ENCODE measurements around the gene HECW1. TPM values are rescaled to one million over a fixed set of nuclear protein-coding genes. Genes with fewer than 3 reads are reported as not detected.
A peak's percentile ranks its signal among the peaks of the same experiment; 100 is the strongest.

Gene HECW1
- total and polyA plus RNA-seq, 12 donors: 0.07 to 0.23 TPM; not detected in 10

DNA sequence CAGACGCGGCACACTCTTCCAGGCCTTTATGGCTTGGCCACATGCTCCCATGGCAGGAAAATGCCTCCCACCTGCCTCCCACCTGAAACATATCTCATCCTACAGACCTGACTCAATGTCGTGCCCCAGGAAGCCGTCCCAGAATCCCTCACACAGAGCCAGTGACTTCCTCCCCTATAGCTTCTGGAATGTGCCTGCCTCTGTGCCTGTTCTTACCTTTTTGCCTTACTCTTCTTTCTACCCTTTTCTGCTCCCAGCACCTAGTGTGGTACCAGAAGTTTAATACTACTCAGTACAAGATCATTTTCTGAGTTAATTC, 346.5 kb downstream of the HECW1 start:
- Histone ChIP-seq H3K4me3 (no peak overlapping the region), H3K9me3 (no peaks in the 10 kb centered on the region), H3K36me3 (no peaks in the 10 kb centered on the region), H3K27ac (no peak overlapping the region), H3K4me1 (peaks cover 0 to 31% (median 5%) of the 10 kb centered on the region in 9 donors), H3K27me3 (peaks cover 0 to 3% (median 0%) of the 10 kb centered on the region in 7 donors)
- intact Hi-C loops (cut with DNase I): loop anchor here in 3 of 10 donors (10.0 kb wide), 2 partner anchors 266 to 514 kb away; partner anchors contain the start of gene COA1 (in 2 of the 3)
- WGBS, 2 donors: 66 to 84% methylated on average over 4 of the region's 4 CpGs
- no peak for ATAC-seq
- DNase-seq: no peak
- TF ChIP-seq, protein P1, sequence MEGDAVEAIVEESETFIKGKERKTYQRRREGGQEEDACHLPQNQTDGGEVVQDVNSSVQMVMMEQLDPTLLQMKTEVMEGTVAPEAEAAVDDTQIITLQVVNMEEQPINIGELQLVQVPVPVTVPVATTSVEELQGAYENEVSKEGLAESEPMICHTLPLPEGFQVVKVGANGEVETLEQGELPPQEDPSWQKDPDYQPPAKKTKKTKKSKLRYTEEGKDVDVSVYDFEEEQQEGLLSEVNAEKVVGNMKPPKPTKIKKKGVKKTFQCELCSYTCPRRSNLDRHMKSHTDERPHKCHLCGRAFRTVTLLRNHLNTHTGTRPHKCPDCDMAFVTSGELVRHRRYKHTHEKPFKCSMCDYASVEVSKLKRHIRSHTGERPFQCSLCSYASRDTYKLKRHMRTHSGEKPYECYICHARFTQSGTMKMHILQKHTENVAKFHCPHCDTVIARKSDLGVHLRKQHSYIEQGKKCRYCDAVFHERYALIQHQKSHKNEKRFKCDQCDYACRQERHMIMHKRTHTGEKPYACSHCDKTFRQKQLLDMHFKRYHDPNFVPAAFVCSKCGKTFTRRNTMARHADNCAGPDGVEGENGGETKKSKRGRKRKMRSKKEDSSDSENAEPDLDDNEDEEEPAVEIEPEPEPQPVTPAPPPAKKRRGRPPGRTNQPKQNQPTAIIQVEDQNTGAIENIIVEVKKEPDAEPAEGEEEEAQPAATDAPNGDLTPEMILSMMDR (IDR thresholded peaks at IDR 0.05): no peak

DNA sequence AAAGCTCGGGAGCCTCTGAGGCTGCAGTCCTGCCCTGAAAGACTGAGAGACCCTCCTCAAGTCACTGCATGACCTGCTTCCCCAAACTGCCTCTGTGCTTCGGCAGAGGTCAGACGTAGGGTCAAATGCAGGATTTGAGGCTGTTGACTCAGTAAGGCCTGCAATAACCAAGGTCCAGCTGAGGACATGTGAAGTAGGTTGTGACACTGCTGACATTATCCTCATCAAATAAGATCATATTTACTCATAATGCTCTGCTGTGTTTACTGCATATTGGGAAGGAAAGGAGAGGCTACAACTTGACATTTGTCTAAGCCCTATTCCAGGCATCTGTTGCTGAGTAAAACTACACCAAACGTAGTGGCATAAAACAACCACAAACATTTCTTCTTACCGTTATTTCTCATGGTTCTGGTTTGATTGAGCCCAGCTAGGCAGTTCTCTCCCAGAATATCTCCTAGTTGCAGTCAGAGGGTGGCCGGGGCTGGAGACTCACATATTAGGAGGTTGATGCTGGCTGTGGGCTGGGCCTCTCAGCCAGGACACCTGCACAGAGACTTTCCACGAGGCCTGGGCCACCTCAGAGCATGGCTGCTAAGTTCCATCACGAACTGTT, 348.4 kb downstream of the HECW1 start:
- intact Hi-C loops (cut with DNase I): no loop called here
- WGBS, 2 donors: 79 to 87% methylated on average over 8 of the region's 8 CpGs
- peak overlapping the region in 4 of 10 donors; percentile 24 to 62 (median 50) for H3K27ac ChIP-seq
- TF ChIP-seq, protein P1 (IDR thresholded peaks at IDR 0.05): no peak
- no peaks in the 10 kb centered on the region for H3K9me3 ChIP-seq
- no peak overlapping the region for H3K4me3 ChIP-seq
- H3K4me1 ChIP-seq: peaks cover 0 to 28% (median 3%) of the 10 kb centered on the region in 9 donors
- peaks cover 0 to 2% (median 0%) of the 10 kb centered on the region in 7 donors for H3K27me3 ChIP-seq
- ATAC-seq (peak in 4 of 8 donors; percentile 10 to 39 (median 30)), DNase-seq (no peak)
- H3K36me3 ChIP-seq: no peaks in the 10 kb centered on the region

DNA sequence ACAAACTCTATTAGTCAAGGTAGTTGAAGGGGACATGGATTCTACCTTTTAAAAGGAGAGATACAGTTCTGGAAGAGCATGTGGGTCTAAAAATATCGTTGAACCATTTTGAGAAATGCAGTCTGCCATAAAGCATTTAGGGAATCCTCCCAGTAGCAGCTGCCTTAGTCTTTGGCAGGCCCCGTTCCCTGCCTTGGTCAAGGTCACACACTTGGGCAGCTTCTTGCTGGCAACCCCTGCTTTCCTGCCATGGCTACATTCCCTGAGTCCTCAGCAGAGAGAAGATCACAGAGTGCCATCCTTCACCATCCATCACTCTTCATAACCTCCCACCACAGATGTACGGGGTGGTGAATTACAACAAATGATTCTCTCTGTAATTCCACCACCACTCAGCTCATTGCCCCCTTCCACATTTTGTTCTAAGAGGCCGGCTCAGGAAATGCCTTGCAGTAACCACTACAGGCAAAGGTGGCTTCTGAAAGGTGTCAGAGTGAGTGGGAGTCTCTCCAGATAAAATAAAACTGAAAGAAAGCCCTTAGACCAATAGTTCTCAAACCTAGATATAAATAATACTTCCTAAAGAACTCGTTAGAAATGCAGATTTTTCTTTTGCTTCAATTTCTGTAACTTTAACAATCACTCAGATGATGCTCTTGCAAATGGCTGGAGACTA, 349.0 kb downstream of the HECW1 start:
- Histone ChIP-seq H3K9me3 (no peaks in the 10 kb centered on the region), H3K4me3 (no peak overlapping the region), H3K27me3 (no peaks in the 10 kb centered on the region), H3K36me3 (no peaks in the 10 kb centered on the region), H3K27ac (peak overlapping the region in 4 of 10 donors; percentile 24 to 62 (median 50)), H3K4me1 (peaks cover 0 to 28% (median 3%) of the 10 kb centered on the region in 9 donors)
- DNase-seq (peak in 1 of 2 donors; percentile 34), ATAC-seq (peak; percentile 47 to 91 (median 80))
- intact Hi-C loops (cut with DNase I): no loop called here
- 62 to 70% methylated on average over 5 of the region's 5 CpGs for WGBS, 2 donors
- TF ChIP-seq, protein P1 (IDR thresholded peaks at IDR 0.05): no peak

DNA sequence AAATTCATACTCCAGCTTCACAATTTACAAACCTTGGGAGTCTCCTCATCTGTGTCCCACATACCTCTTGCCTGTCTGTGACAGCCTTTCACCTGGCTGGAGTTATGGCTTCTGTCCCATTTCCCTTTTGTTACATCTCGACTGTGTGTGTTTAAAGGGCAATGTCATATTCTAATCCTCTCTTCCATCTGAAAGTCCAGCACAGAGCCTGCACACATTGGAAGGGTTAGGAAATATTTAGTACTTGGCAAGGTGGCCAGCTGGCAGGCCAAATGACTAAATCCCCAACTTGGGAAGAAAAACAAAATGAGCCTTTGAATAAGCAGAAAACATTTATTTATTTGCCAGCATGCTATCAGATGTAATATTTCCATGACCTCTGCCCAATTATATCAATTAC, 350.4 kb downstream of the HECW1 start:
- TF ChIP-seq, protein P1 (IDR thresholded peaks at IDR 0.05): no peak
- Histone ChIP-seq H3K4me1 (peaks cover 0 to 28% (median 3%) of the 10 kb centered on the region in 9 donors), H3K36me3 (no peaks in the 10 kb centered on the region), H3K9me3 (no peaks in the 10 kb centered on the region), H3K27me3 (no peaks in the 10 kb centered on the region), H3K27ac (no peak overlapping the region), H3K4me3 (no peak overlapping the region)
- ATAC-seq (peak in 1 of 8 donors; percentile 26), DNase-seq (no peak)
- intact Hi-C loops (cut with DNase I): no loop called here
- WGBS, 2 donors: 33 to 68% methylated on average over 1 of the region's 1 CpG
